ENCODE results near the gene C1RL.

The C1RL gene

GRCh38 chr12:7092229-7092985 lies 16.6 kb downstream of the C1RL start, which contains the start of gene C1R:
Gene C1R (minus strand): TSS chr12:7092445. CDS start chr12:7092388, 57 bp downstream.
- peak; percentile 74 for DNase-seq
- ATAC-seq, result peak; percentile 47

DNA sequence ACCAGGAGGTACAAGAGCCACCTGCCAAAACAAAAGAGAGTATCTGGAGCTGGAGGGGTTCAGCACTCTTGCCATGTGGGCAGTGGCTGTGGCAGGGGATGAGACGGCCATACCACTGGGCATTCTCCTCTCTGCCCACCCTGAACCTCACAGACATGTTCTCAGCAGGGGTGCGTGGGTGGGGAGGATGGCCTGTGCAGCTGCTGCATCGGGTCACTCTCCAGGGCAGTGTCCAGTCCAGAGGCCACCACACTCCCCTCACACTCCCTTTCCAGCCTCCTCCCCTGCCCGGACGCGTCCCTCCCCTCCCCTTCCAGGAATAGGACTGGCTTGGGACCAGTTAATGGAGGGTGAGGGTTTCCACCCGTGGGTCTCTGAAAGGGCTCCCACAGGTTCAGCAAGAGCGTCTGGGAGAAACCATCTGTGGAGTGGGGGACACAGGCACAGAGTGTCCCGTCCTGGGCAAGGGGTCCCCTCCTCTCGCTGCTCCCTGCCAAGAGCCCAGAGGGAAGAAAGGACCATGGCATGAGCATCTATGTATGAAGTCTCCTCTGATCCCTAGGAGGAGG lies 17.3 kb downstream of the C1RL start:
- ATAC-seq (peak; percentile 15), DNase-seq (no peak)

- ATAC-seq (no peak), DNase-seq (no peak)
These were observed 17.8 kb downstream of the C1RL start for GRCh38 chr12:7091171-7091570.

GRCh38 chr12:7090222-7090998 lies 18.6 kb downstream of the C1RL start:
- ATAC-seq (no peak), DNase-seq (no peak)

DNA sequence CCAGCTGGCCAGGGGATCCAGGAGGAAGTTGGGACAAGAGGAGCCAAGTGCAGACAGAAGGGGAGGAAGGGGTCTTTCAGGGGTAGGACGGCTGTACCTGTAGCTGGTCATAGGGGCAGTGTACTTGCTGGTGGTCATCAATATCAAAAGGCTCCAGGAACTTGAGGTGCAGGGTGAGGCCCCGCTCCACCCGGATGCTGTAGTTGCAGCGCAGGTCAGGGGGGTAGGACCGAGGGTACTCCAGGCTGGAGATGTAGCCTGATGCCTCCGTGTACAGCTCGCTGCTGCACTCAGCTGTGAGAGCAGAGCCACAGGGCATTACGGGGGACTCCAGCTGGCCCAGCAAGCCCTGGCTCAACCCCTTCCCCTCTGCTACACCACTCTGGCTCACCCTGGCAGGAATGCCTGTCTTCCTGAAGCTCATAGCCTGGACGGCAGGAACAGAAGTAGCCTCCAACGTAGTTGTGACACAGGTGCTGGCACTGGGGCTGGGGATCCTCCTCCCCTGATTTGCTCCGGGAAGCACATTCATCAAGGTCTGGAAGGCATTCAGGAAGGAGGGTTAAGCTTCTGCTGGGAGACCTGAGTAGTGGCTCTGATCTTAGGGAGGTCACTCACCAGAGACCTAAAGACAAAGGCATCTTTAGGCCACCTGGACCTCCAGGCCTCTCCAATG lies 19.7 kb downstream of the C1RL start:
- DNase-seq (no peak), ATAC-seq (no peak)

GRCh38 chr12:7083125-7083524 lies 25.9 kb downstream of the C1RL start:
- ATAC-seq (no peak), DNase-seq (no peak)

GRCh38 chr12:7081037-7081436 lies 28.0 kb downstream of the C1RL start:
- ATAC-seq (no peak), DNase-seq (no peak)

DNA sequence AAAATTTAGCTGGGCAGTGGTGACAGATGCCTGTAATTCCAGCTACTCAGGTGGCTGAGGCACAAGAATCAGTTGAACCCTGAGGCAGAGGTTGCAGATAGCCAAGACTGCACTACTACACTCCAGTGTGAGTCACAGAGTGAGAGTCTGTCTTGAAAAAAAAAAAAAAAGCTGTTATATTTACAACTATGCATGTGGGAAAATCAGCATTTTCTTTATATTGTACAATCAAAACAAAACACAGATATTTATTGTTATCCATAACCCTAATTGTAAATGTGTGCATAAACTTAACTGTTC lies 29.2 kb downstream of the C1RL start:
- no peak for ATAC-seq
- no peak for DNase-seq

- no peak for DNase-seq
- no peak for ATAC-seq
These were observed 30.9 kb downstream of the C1RL start for GRCh38 chr12:7078163-7078562.

GRCh38 chr12:7076493-7076892 lies 32.5 kb downstream of the C1RL start:
- ATAC-seq (no peak), DNase-seq (no peak)

GRCh38 chr12:7075939-7076338 lies 33.1 kb downstream of the C1RL start:
- DNase-seq, result no peak

DNA sequence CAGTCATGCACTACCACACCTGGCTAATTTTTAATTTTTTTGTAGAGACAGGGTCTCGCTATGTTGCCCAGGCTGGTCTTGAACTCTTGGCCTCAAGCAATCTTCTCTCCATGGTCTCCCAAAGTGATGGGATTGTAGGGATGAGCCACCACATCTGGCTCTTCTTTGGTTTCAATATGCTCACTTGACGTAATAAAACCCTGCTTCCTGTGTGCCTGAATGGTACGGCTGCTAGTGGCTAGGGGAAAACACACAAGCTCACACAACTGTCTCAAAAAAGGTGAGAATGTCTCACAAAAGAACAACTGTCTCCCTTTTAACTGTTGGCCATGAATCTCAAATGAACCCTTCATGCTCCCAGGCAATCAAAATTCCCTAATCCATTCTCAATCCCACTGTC lies 33.5 kb downstream of the C1RL start:
- no peak for ATAC-seq
- no peak for DNase-seq

More at GRCh38 chr12:7075939-7076338, 33.1 kb downstream of the C1RL start:
- ATAC-seq, result no peak

DNA sequence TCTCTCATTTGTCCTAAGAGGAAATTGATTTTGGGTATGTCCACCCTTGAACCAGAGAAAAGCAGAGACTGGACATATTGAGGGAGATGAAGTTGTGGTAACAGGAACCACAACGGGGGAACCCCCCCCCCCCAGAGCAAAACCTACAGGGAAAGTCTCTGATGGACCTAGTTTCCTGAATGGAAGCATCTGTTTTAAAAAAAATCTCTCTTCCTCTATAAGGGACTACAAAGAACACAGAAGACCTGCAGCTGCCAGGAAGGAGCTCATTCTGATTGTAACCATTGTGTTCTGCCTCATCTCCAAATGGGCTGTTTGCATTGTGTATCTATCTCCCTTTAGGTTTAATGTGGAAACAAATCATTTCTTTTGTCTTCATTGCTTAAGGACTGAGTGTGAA lies 35.1 kb downstream of the C1RL start:
- no peak for DNase-seq
- ATAC-seq, result no peak

DNA sequence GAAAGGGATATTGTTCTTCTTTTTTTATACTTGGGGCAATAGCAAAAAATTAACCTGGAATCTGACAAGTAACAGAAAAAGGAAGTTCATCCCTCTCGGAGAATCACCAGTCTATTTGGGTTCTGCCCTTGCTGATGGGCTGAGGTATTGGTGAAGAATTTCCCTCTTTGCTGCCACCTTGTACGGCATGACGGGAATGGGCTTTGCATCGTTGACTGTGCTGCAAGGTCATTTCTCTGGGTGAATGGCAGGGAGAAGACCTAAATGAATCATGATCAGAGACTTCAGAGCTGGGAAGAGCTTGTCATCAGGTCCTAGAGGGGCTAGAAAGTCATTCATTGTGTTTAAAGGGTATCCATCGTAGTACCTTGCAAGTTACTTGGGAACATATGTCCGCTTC lies 36.5 kb downstream of the C1RL start:
- DNase-seq, result no peak
- no peak for ATAC-seq

GRCh38 chr12:7072035-7072434 lies 37.0 kb downstream of the C1RL start:
- DNase-seq (no peak), ATAC-seq (no peak)

DNA sequence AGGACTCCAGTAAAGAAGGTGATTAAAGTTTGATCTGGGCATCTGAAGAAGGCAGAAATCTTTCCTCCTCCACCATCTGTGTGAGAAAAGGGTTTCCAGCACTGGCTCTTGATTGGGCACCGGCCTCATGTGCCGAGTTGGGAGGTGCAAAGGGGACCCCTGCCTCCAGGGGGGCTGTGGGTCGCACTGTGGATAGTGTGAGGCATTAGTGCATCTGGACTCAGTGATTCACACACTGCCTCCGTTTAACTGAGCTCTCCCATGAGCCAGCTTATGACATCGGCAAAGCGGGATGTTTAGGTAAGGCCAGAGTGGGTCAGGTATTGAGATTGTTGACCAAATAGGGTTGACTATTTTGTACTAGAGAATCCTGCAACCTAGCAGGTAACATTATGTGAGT lies 39.6 kb downstream of the C1RL start:
- no peak for DNase-seq
- ATAC-seq, result no peak

DNA sequence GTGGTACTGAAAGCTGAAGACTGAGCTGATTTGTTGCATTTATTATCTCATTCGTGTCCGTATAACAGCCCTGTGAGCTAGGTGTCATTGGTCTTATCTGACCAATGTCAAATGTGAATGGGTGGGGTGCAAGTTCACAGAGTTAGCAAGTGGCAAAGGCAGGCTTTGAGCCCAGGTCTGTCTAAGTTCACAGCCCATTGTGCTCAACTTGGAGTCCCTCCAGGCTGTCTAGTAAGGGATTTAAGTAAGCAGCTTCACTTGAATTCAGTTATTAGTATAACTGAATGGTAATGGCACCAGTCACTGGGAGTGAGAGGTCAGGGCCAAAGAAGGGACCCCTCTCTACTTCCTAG lies 40.0 kb downstream of the C1RL start:
- DNase-seq, result no peak
- ATAC-seq, result no peak

DNA sequence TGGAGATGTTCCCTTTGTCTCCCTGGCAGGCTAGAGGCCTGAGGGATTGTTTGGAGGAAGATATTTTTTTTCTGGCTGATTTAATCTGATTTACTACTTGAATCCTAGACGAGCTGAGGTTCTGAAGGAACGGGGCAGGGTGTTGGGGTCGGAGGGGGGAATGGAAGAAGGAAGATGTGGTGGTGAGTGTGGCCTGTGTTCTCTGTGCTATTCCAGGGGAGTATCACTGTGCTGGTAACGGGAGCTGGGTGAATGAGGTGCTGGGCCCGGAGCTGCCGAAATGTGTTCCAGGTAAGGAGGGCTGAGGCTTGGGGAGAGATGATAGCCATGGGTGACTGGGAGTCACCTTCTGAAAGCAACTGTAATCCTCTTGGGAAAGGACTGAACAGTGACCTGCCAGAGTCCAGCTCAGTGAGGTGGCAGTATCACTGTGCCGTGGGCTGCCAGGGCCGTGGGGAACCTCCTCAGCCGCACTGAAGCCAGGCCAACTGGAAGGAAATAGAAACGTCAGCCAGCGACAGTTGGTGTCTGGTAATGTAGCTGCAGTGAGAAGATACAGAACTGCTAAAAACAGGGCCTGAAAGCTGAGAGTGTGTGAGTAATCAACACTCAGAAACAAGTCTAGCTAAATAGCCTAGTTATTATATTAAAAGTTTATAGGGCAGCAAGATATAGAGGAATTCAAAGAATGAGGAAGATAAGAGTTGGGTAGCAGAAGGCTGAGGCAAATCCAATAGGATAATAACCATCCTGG lies 40.6 kb downstream of the C1RL start:
- DNase-seq, result no peak
- no peak for ATAC-seq

GRCh38 chr12:7067096-7067495 lies 41.9 kb downstream of the C1RL start:
- ATAC-seq, result no peak
- DNase-seq, result no peak

DNA sequence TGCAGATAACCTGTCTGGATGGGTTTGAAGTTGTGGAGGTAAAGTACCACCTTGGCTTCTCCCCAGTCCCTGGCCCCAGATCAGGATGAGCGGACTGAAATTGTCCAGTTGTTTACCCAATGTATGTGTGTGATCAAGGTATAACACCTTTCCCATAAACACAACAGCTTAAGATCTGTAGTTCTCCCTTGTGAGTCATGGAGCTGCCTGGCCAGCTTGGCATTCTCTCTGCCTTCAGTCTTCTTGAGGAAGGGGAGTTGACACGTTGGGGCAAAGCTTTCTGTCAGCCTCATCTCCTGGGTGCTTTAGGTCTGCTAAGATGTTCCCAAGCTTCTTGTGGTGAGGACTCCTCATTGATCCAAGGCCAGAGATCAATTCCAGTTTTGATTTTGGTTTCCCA lies 42.4 kb downstream of the C1RL start:
- no peak for ATAC-seq
- DNase-seq, result no peak

DNA sequence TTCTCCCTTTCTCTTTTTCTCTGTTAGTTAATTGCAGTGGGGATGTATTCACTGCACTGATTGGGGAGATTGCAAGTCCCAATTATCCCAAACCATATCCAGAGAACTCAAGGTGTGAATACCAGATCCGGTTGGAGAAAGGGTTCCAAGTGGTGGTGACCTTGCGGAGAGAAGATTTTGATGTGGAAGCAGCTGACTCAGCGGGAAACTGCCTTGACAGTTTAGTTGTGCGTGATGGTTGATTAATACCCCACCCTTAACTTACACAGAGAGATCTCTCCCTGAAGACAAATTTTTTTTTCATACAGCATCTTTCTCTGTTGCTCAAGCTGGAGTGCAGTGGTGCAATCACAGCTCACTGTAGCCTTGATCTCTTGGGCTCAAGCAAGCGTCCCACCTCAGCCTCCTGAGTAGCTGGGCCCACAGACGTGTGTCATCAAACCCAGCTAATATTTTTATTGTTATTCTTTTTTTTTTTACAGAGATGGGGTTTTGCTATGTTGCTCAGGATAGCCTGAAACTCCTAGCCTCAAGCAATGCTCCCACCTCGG lies 43.9 kb downstream of the C1RL start:
- DNase-seq, result no peak
- ATAC-seq, result no peak

DNA sequence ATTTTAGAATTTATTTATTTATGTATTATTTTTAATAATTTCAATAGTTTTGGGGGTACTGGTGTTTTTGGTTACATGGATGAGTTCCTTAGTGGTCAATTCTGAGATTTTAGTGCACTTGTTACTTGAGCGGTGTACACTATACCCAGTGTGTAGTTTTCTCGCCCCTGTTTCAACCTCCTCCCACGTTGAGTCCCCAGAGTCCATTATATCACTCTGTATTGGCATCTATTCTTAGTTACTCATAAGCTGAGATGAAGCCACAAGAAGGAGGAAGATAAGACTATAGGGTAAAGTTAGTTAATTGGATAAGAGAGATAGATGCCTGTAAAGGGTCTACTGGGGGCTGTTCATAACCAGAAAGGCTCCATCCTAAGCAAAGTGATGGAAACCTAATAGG lies 44.5 kb downstream of the C1RL start:
- ATAC-seq, result no peak
- DNase-seq, result no peak

All from stimulated activated naive CD8-positive, alpha-beta T cell treated with anti-CD3 and anti-CD28 coated beads, Interleukin-15, Interleukin-2, amounts not matched to agents 100 U/mL and 50 U/mL, for 24 hours (primary cell).